Lower lobe of right lung (tissue), 2 donors: Measurements from ENCODE around the gene RXRB. TPM values are rescaled to one million over a fixed set of nuclear protein-coding genes. Genes with fewer than 3 reads are reported as not detected.
A peak's percentile ranks its signal among the peaks of the same experiment; 100 is the strongest.

Source experiments
- ATAC-seq, 2 donors: fragments of 200-7000 bp; cut with Tn5 transposase; one replicate each; pipeline ENCODE4 v1.9.1; 2020 to 2022; ENCODE audit warnings: mild to moderate bottlenecking in 2 of 2, moderate library complexity in 2 of 2
- DNase-seq: peaks from one replicate; pipeline ENCODE4 v3.0.0-alpha.2; 2020
- H3K27ac ChIP-seq: fragments of 200-600 bp; one replicate; pipeline ENCODE4 v1.8.0; 2022
- H3K27me3 ChIP-seq: fragments of 200-600 bp; one replicate; pipeline ENCODE4 v1.8.0; 2022; ENCODE audit warnings: low read depth
- H3K36me3 ChIP-seq: fragments of 200-600 bp; one replicate; pipeline ENCODE4 v1.8.0; 2022; ENCODE audit warnings: mild to moderate bottlenecking
- H3K4me1 ChIP-seq: fragments of 200-600 bp; one replicate; pipeline ENCODE4 v1.8.0; 2022
- H3K4me3 ChIP-seq: fragments of 200-600 bp; one replicate; pipeline ENCODE4 v1.8.0; 2022; ENCODE audit warnings: mild to moderate bottlenecking
- H3K9me3 ChIP-seq: fragments of 200-600 bp; one replicate; pipeline ENCODE4 v1.8.0; 2022
- CTCF ChIP-seq: fragments of 200-600 bp; IDR thresholded peaks from one replicate; pipeline ENCODE4 v1.8.0; 2022; ENCODE audit warnings: antibody characterized with exemption, mild to moderate bottlenecking
- intact Hi-C: fragments of 100-400 bp; cut with DNase I; formaldehyde crosslinking; loops from one replicate; pipeline ENCODE4 v1.11.0; 2022
- total RNA-seq: library from RNA; stranded (reverse); fragmentation: NEBNext Ultra II Directional; extraction: Animal tissue kit (Norgen Biotek cat#: 25700); gene quantifications from one replicate; pipeline ENCODE4 v1.2.1, GENCODE V29; 2021
- donor health status: DM: no; HTN: yes; CAD: no; lungs with severe emphysema.

The RXRB gene
- total RNA-seq, 1 donor from 2014 or later, result 47.4 TPM

GRCh38 chr6:33203443-33204164 lies 3.1 kb upstream of the RXRB start:
- ATAC-seq, result no peak
- Histone ChIP-seq H3K9me3 (no peaks in the 10 kb centered on the region), H3K4me3 (no peak overlapping the region), H3K36me3 (peaks cover 19% of the 10 kb centered on the region), H3K4me1 (peaks cover 56% of the 10 kb centered on the region), H3K27me3 (no peaks in the 10 kb centered on the region), H3K27ac (no peak overlapping the region)
- intact Hi-C loops, result no loop called here
- no peak for TF ChIP-seq CTCF
- no peak for DNase-seq

DNA sequence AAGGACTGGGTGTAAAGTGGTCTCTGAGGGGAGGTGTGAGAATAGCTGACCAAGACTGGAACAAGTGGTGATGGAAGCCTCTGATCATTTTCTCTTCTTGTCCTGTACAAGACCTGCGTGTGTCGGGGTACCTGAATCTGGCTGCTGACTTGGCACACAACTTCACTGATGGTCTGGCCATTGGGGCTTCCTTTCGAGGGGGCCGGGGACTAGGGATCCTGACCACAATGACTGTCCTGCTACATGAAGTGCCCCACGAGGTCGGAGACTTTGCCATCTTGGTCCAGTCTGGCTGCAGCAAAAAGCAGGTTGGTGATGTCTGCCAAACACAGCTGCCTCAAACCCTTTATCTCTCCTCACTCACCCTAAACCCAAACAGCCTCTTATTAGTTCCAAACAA lies 2.3 kb upstream of the RXRB start:
- H3K27me3 ChIP-seq, result no peaks in the 10 kb centered on the region
- TF ChIP-seq CTCF, result no peak
- intact Hi-C loops, result no loop called here
- ATAC-seq (no peak), DNase-seq (no peak)
- peaks cover 19% of the 10 kb centered on the region for H3K36me3 ChIP-seq
- peaks cover 64% of the 10 kb centered on the region for H3K4me1 ChIP-seq
- H3K4me3 ChIP-seq, result no peak overlapping the region
- no peak overlapping the region for H3K27ac ChIP-seq
- H3K9me3 ChIP-seq, result no peaks in the 10 kb centered on the region

DNA sequence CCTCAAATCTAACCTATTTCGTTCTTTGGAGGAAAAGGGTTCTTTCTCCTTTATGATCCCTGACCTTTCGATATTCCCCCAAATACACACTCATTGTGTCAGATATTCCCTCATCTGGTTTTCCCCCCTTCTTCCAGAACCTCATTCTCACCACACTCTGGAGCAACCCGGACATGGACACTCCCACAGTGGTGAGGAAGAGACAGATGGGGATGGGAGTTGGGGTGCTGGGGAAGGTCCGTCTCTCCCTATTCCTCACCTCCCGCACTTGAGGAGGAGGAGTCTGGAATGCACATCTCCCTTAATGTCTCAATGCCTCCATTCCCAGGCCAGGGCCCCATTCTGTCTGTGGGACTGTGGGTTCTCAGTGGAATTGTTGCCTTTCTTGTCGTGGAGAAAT lies 1.5 kb upstream of the RXRB start:
- DNase-seq (no peak), ATAC-seq (no peak)
- no peaks in the 10 kb centered on the region for H3K9me3 ChIP-seq
- H3K36me3 ChIP-seq, result peaks cover 26% of the 10 kb centered on the region
- intact Hi-C loops, result no loop called here
- H3K27ac ChIP-seq, result peak overlapping the region; percentile 95
- peak overlapping the region; percentile 88 for H3K4me3 ChIP-seq
- TF ChIP-seq CTCF, result no peak
- H3K4me1 ChIP-seq, result peaks cover 68% of the 10 kb centered on the region
- H3K27me3 ChIP-seq, result no peaks in the 10 kb centered on the region

DNA sequence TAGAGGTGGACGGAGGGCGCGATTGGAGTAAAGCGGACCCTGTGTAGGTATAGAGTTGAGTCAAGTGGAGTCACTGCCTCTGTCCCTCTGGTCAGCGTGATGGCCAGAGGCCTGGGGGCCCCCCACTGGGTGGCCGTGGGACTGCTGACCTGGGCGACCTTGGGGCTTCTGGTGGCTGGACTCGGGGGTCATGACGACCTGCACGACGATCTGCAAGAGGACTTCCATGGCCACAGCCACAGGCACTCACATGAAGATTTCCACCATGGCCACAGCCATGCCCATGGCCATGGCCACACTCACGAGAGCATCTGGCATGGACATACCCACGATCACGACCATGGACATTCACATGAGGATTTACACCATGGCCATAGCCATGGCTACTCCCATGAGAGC lies 681 bp upstream of the RXRB start:
- Histone ChIP-seq H3K4me3 (peak overlapping the region; percentile 88), H3K9me3 (no peaks in the 10 kb centered on the region), H3K36me3 (peaks cover 34% of the 10 kb centered on the region), H3K27ac (peak overlapping the region; percentile 95), H3K27me3 (no peaks in the 10 kb centered on the region), H3K4me1 (peaks cover 68% of the 10 kb centered on the region)
- no peak for TF ChIP-seq CTCF
- intact Hi-C loops, result no loop called here
- DNase-seq, result no peak
- peak in 1 of 2 donors; percentile 0 for ATAC-seq

- H3K4me1 ChIP-seq, result peaks cover 59% of the 10 kb centered on the region
- no peak for TF ChIP-seq CTCF
Observed at GRCh38 chr6:33199687-33200218, 712 bp downstream of the RXRB start.

More at GRCh38 chr6:33199687-33200218, 712 bp downstream of the RXRB start:
- H3K27ac ChIP-seq, result peak overlapping the region; percentile 95
- H3K27me3 ChIP-seq, result no peaks in the 10 kb centered on the region
- ATAC-seq (peak; percentile 68), DNase-seq (no peak)
- H3K9me3 ChIP-seq, result no peaks in the 10 kb centered on the region
- peaks cover 48% of the 10 kb centered on the region for H3K36me3 ChIP-seq
- H3K4me3 ChIP-seq, result peak overlapping the region; percentile 88
- intact Hi-C loops, result no loop called here
